ENCODE data around the gene GNAI3. TPM values are rescaled to one million over a fixed set of nuclear protein-coding genes. Genes with fewer than 3 reads are reported as not detected.

Gene GNAI3
- total RNA-seq, 6 donors from 2014 or later = 2.2 to 9.0 (median 6.0) TPM

DNA sequence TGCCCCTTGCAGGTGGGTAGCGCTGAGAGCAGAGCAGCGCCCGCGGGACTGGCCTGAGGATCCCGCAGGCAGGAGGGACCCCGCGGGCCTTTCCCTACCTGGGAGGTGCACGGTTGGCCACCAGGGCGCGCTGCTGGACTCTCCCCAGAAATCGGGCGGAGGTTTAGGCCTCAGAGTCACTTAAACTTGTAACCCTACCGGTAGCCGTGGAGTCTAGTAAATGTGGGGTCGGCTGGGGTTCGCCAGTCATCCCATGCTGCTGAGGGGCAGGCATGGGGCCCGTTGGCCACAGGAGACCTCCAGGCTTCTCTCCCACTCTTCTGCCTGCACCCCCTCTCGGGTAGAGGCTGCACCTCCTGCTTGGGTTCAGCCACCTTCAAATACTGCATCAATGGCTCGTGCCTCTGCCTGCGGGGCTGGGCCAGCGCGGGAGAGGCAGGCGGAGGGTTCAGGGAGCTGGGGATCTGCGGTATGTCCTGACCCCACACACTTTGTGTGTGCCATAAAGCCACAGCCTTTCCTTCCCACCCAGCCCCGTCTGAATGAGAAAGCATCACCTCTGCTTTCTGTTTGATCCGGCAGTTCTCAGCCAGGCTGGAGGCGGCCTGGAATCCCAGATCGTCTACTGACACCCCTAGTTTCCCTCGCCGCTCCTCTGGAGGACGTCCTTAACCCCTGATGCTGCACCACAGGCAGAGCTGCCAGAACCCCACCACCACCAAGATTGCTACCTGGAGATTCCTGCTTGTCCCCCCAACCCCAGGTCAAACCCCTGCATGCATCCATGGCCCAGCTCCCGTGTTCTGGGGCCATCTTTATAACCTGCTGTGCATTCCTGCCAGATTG lies 95.2 kb downstream of the GNAI3 start:
- peak; percentile 90 to 93 for ATAC-seq (ENCODE audit: low FRiP score in 2 of 2)
- Histone ChIP-seq H3K27ac (no peak overlapping the region), H3K4me3 (no peak overlapping the region), H3K4me1 (peaks cover 0 to 16% (median 7%) of the 10 kb centered on the region in 4 donors), H3K36me3 (no peaks in the 10 kb centered on the region), H3K27me3 (no peaks in the 10 kb centered on the region), H3K9me3 (no peaks in the 10 kb centered on the region)
- 31 to 78% methylated on average over 12 to 32 of the region's 32 CpGs for WGBS, 2 donors
- DNase-seq = peak; percentile 83 to 97
- no peak for TF ChIP-seq POLR2A (IDR thresholded peaks at IDR 0.05)
- no peak for TF ChIP-seq POLR2AphosphoS5 (IDR thresholded peaks at IDR 0.05)
- TF ChIP-seq EP300 (IDR thresholded peaks at IDR 0.05) = no peak
- peak; percentile 87 to 90 (median 89) for TF ChIP-seq CTCF (IDR thresholded peaks at IDR 0.05)

- Histone ChIP-seq H3K4me3 (no peak overlapping the region), H3K27ac (no peak overlapping the region), H3K4me1 (peaks cover 0 to 16% (median 7%) of the 10 kb centered on the region in 4 donors), H3K36me3 (no peaks in the 10 kb centered on the region), H3K9me3 (no peaks in the 10 kb centered on the region), H3K27me3 (no peaks in the 10 kb centered on the region)
- WGBS, 2 donors = no CpG with 5 or more reads among the region's 10 CpGs
- DNase-seq (no peak), ATAC-seq (ENCODE audit: low FRiP score in 2 of 2) (no peak)
- TF ChIP-seq POLR2AphosphoS5 (IDR thresholded peaks at IDR 0.05) = no peak
- TF ChIP-seq EP300 (IDR thresholded peaks at IDR 0.05) = no peak
- no peak for TF ChIP-seq POLR2A (IDR thresholded peaks at IDR 0.05)
- TF ChIP-seq CTCF (IDR thresholded peaks at IDR 0.05) = no peak
Measured at GRCh38 chr1:109644670-109645069, 96.3 kb downstream of the GNAI3 start.

DNA sequence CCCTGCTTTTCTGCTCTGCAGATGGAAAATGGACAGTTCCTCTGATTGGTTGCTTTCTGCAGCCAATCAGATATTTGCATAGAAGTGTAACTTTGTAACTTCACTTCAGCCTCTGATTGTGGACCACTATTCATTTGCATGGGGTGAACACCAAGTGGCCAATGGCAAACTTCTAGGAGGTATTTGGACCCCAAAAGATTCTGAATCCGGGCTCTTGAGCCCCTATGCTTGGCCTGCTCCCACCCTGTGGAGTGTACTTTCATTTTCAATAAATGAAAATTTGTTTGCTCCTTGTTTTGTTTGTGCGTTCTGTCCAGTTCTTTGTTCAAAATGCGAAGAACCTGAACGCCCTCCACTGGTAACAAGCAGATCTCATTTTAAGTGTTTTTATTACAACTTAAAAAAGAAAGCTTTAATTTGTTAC lies 101.1 kb downstream of the GNAI3 start:
- TF ChIP-seq POLR2AphosphoS5 (IDR thresholded peaks at IDR 0.05) (no peak), CTCF (IDR thresholded peaks at IDR 0.05) (peak in 1 of 6 experiments; percentile 9)
- DNase-seq = no peak
- Histone ChIP-seq H3K27ac (no peak overlapping the region), H3K27me3 (no peaks in the 10 kb centered on the region), H3K4me1 (no peaks in the 10 kb centered on the region), H3K36me3 (no peaks in the 10 kb centered on the region), H3K9me3 (no peaks in the 10 kb centered on the region), H3K4me3 (peak overlapping the region in 1 of 4 donors; percentile 24)
- WGBS, 2 donors = 69 to 72% methylated on average over 4 of the region's 4 CpGs
- peak in 1 of 2 donors; percentile 61 for ATAC-seq (ENCODE audit: low FRiP score in 2 of 2)

DNA sequence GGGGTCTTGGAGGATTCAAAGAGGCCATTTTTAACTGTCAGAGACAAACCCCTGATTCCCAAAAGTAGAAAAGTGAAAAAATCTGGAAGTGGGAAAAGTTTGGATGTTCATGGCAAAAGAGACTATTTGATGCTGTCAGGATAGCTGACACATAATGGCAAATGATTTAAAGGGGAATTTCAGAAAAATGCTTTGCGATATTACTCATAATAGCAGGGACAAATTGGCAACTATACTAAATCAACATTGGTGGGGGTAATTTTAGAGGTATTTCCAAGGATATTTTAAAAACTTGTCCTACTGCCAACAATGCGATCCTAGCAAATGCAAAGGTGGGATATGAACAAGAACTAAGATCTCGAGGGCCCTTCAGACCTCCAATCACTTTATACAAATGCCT lies 102.2 kb downstream of the GNAI3 start:
- no peaks in the 10 kb centered on the region for H3K27me3 ChIP-seq
- WGBS, 2 donors = 74 to 81% methylated on average over 3 of the region's 3 CpGs
- H3K27ac ChIP-seq = no peak overlapping the region
- H3K9me3 ChIP-seq = no peaks in the 10 kb centered on the region
- no peak overlapping the region for H3K4me3 ChIP-seq
- ATAC-seq (ENCODE audit: low FRiP score in 2 of 2) = no peak
- H3K4me1 ChIP-seq = peaks cover 6 to 9% (median 6%) of the 10 kb centered on the region in 4 donors
- H3K36me3 ChIP-seq = no peaks in the 10 kb centered on the region
- TF ChIP-seq POLR2AphosphoS5 (IDR thresholded peaks at IDR 0.05) (no peak), CTCF (IDR thresholded peaks at IDR 0.05) (no peak), POLR2A (IDR thresholded peaks at IDR 0.05) (no peak), EP300 (IDR thresholded peaks at IDR 0.05) (no peak)
- DNase-seq = no peak

DNA sequence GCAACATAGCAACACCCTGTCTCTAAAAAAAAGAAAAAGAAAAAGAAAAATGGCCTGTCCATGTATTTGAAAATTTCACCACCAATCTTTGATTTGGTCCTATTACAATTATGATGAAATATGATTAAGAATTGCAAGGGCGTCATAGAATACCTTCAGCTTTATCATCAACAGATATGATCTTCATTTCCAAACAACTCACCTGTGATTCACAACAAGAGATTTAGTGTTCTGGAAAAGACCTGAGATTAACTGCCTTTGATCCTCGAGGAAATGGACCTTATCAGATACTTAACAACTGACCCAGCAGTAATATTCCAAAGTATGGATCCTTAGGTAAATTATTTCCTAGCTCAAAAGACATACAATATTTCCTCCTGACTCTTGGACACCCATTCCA lies 104.0 kb downstream of the GNAI3 start:
- TF ChIP-seq POLR2A (IDR thresholded peaks at IDR 0.05) (no peak), POLR2AphosphoS5 (IDR thresholded peaks at IDR 0.05) (no peak), EP300 (IDR thresholded peaks at IDR 0.05) (no peak), CTCF (IDR thresholded peaks at IDR 0.05) (no peak)
- H3K27ac ChIP-seq = no peak overlapping the region
- no peaks in the 10 kb centered on the region for H3K36me3 ChIP-seq
- peaks cover 6 to 15% (median 12%) of the 10 kb centered on the region in 4 donors for H3K4me1 ChIP-seq
- no peaks in the 10 kb centered on the region for H3K9me3 ChIP-seq
- H3K27me3 ChIP-seq = no peaks in the 10 kb centered on the region
- WGBS, 2 donors = 77 to 78% methylated on average over 2 of the region's 2 CpGs
- no peak overlapping the region for H3K4me3 ChIP-seq
- DNase-seq (no peak), ATAC-seq (ENCODE audit: low FRiP score in 2 of 2) (no peak)

Measured in upper lobe of left lung (tissue), 6 donors.